PC-9 (cell line): ENCODE measurements around the gene DGLUCY. TPM values are rescaled to one million over a fixed set of nuclear protein-coding genes. Genes with fewer than 3 reads are reported as not detected.

Source experiments
- Bru-seq: library from RNA; stranded (reverse); fragments of 400-500 nt; gene quantifications from one replicate; lab custom pipeline; 2021; lab: Mats Ljungman, UMichigan
- BruChase-seq, 2 experiments: library from RNA; stranded (reverse); fragments of 400-500 nt; gene quantifications; one replicate each; lab custom pipeline; 2021; lab: Mats Ljungman, UMichigan
- BruUV-seq: library from RNA; stranded (reverse); fragments of 400-500 nt; replicated peaks from 2 replicates; lab custom pipeline; 2021; lab: Mats Ljungman, UMichigan
- CTCF ChIA-PET: fragments of 300-600 bp; sonication (Branson Sonifier 250); formaldehyde crosslinking; loops from one replicate; lab custom pipeline; 2022; ENCODE audit warnings: antibody characterized with exemption; lab: Charles Lee
- POLR2A ChIA-PET: fragments of 300-600 bp; sonication (Branson Sonifier 250); formaldehyde crosslinking; loops from one replicate; lab custom pipeline; 2022; ENCODE audit warnings: antibody characterized with exemption; ENCODE audit not compliant: unreplicated experiment; lab: Charles Lee
- DNase-seq, 2 experiments: peaks; one replicate each; pipeline versions ENCODE4 v3.0.0 to v3.0.0-alpha.2; 2015 to 2022; ENCODE audit warnings: mixed read lengths in 1 of 2
- H2AFZ ChIP-seq: fragments of 200-600 bp; sonication (generic); 2 replicates; pipeline ENCODE4 v1.8.1; 2017; ENCODE audit warnings: antibody characterized with exemption
- H3F3A ChIP-seq: fragments of 200-600 bp; sonication (generic); 2 replicates; pipeline ENCODE4 v1.8.1; 2017; ENCODE audit warnings: antibody characterized with exemption, mild to moderate bottlenecking, low read depth; ENCODE audit not compliant: insufficient read depth
- H3K27ac ChIP-seq: fragments of 200-600 bp; sonication (generic); 2 replicates; pipeline ENCODE4 v1.6.1; 2016; ENCODE audit warnings: mixed run types
- H3K27me3 ChIP-seq: fragments of 200-600 bp; sonication (generic); 2 replicates; pipeline ENCODE4 v1.6.1; 2016; ENCODE audit warnings: low read depth, mixed run types; ENCODE audit not compliant: insufficient read depth
- H3K36me3 ChIP-seq: fragments of 200-600 bp; sonication (generic); 2 replicates; pipeline ENCODE4 v1.6.1; 2016; ENCODE audit warnings: low read depth, mixed run types
- H3K4me1 ChIP-seq: fragments of 200-600 bp; sonication (generic); replicated peaks from 2 replicates; pipeline ENCODE4 v1.6.1; 2016; ENCODE audit warnings: mixed run types; ENCODE audit not compliant: insufficient read depth
- H3K4me2 ChIP-seq: fragments of 200-600 bp; sonication (generic); 2 replicates; pipeline ENCODE4 v1.6.1; 2017; ENCODE audit warnings: mixed run types
- H3K4me3 ChIP-seq: fragments of 200-600 bp; sonication (generic); 2 replicates; pipeline ENCODE4 v1.6.1; 2016; ENCODE audit warnings: mixed run types
- H3K79me2 ChIP-seq: fragments of 200-600 bp; sonication (generic); 2 replicates; pipeline ENCODE4 v1.6.1; 2017; ENCODE audit warnings: low read depth, mixed run types
- H3K9me2 ChIP-seq: fragments of 200-600 bp; sonication (generic); 2 replicates; pipeline ENCODE4 v1.8.1; 2017; ENCODE audit warnings: mild to moderate bottlenecking; ENCODE audit not compliant: insufficient read depth
- H3K9me3 ChIP-seq: fragments of 200-600 bp; sonication (generic); 2 replicates; pipeline ENCODE4 v1.8.1; 2016; ENCODE audit warnings: low read depth; ENCODE audit not compliant: insufficient read depth
- H4K20me1 ChIP-seq: fragments of 200-600 bp; sonication (generic); 2 replicates; pipeline ENCODE4 v1.8.1; 2017; ENCODE audit not compliant: insufficient read depth
- CTCF ChIP-seq: fragments of 200-600 bp; sonication (generic); conservative IDR thresholded peaks from 2 replicates; pipeline ENCODE4 v1.6.1; 2017; ENCODE audit warnings: mixed run types, antibody characterized with exemption, mild to moderate bottlenecking, moderate library complexity
- EZH2 ChIP-seq: fragments of 200-600 bp; sonication (generic); IDR thresholded peaks from 2 replicates; pipeline ENCODE4 v1.8.0; 2017; ENCODE audit warnings: antibody characterized with exemption, low read depth
- intact Hi-C: fragments of 100-400 bp; cut with micrococcal nuclease; formaldehyde crosslinking; loops from one replicate; pipeline ENCODE4 v1.10.0; 2022; ENCODE audit not compliant: unreplicated experiment
- long read RNA-seq: library from polyadenylated mRNA; stranded (forward); transcript quantifications from one replicate; pipeline ENCODE4 v2.0.0, GENCODE V29; 2022
- total RNA-seq: library from RNA; stranded (reverse); gene quantifications from 2 replicates; pipeline ENCODE4 v1.2.3, GENCODE V29; 2021

Gene DGLUCY
- 14.4 and 15.9 TPM in 2 replicates for total RNA-seq
- Bru-seq, nascent RNA, result percentile 47 among the genes with signal in this experiment
- BruChase-seq, experiment 1, labeled RNA remaining after a 2-hour chase, result percentile 45 among the genes with signal in this experiment
- percentile 42 among the genes with signal in this experiment for BruChase-seq, experiment 2, labeled RNA remaining after a 6-hour chase
- long read RNA-seq, partial matches to known transcripts, result 2 of 8 reads
- long read RNA-seq, other reads (novel, unspliced or antisense), result 5 of 8 reads

GRCh38 chr14:91113829-91114078 is at the start of gene DGLUCY:
Gene DGLUCY (plus strand): TSS chr14:91114073. CDS start chr14:91160295, 46,222 bp downstream.
- no peak for TF ChIP-seq EZH2
- no peaks in the 10 kb centered on the region for H3K79me2 ChIP-seq
- DNase-seq, result no peak
- H3K27ac ChIP-seq, result 0 out of 2 replicates have a peak within 1 kb of the TSS, but pooled peaks have one; percentile 21
- no peaks in the 10 kb centered on the region for H3K9me2 ChIP-seq
- H3K4me1 ChIP-seq, result peaks cover 38% of the 10 kb centered on the region
- intact Hi-C loops, result no loop called here
- BruUV-seq, result no TSS peak
- peak within 1 kb of the TSS; percentile 69; the same call in 1 of the 2 replicates for H2AFZ ChIP-seq
- H3K36me3 ChIP-seq, result no peaks in the 10 kb centered on the region
- H4K20me1 ChIP-seq, result no peaks in the 10 kb centered on the region
- peaks cover 21% of the 10 kb centered on the region; the same call in 1 of the 2 replicates for H3F3A ChIP-seq
- peak within 1 kb of the TSS; percentile 71 for H3K4me2 ChIP-seq
- no peaks in the 10 kb centered on the region for H3K27me3 ChIP-seq
- ChIA-PET CTCF (no interaction called here), POLR2A (no interaction called here)
- H3K9me3 ChIP-seq, result no peaks in the 10 kb centered on the region
- H3K4me3 ChIP-seq, result peak within 1 kb of the TSS; percentile 47; the same call in 1 of the 2 replicates

- POLR2A ChIA-PET, result no interaction called here
- H3K27ac ChIP-seq, result no peak overlapping the region
- intact Hi-C loops, result loop anchor here (10.0 kb wide), 1 partner anchor 550 kb away; no protein-coding TSS in a partner anchor
- H4K20me1 ChIP-seq, result no peaks in the 10 kb centered on the region
- CTCF ChIA-PET, result no interaction called here
- no TSS peak for BruUV-seq
- H3K27me3 ChIP-seq, result no peaks in the 10 kb centered on the region
- H3K4me2 ChIP-seq, result no peak overlapping the region
- H3K9me3 ChIP-seq, result no peaks in the 10 kb centered on the region
- 0 out of 2 replicates have a peak, but pooled peaks cover 8% of the 10 kb centered on the region for H3K4me1 ChIP-seq
- TF ChIP-seq CTCF (no peak), EZH2 (no peak)
- H2AFZ ChIP-seq, result no peak overlapping the region
- H3K36me3 ChIP-seq, result no peaks in the 10 kb centered on the region
- no peaks in the 10 kb centered on the region for H3K79me2 ChIP-seq
- DNase-seq, result no peak
- H3F3A ChIP-seq, result no peaks in the 10 kb centered on the region
- no peaks in the 10 kb centered on the region for H3K9me2 ChIP-seq
- no peak overlapping the region for H3K4me3 ChIP-seq
Measured at GRCh38 chr14:91065266-91065665, 48.6 kb upstream of the DGLUCY start.

GRCh38 chr14:91067186-91067585 is 46.7 kb upstream of the DGLUCY start:
- no peaks in the 10 kb centered on the region for H3K9me2 ChIP-seq
- H3K4me2 ChIP-seq, result no peak overlapping the region
- DNase-seq, result no peak
- intact Hi-C loops, result loop anchor here (10.0 kb wide), 1 partner anchor 552 kb away; no protein-coding TSS in a partner anchor
- H3K4me1 ChIP-seq, result no peaks in the 10 kb centered on the region
- no peaks in the 10 kb centered on the region for H3K9me3 ChIP-seq
- TF ChIP-seq EZH2 (no peak), CTCF (no peak)
- no peaks in the 10 kb centered on the region for H4K20me1 ChIP-seq
- H3K27me3 ChIP-seq, result no peaks in the 10 kb centered on the region
- CTCF ChIA-PET, result no interaction called here
- H3F3A ChIP-seq, result no peaks in the 10 kb centered on the region
- BruUV-seq, result no TSS peak
- no peak overlapping the region for H3K4me3 ChIP-seq
- POLR2A ChIA-PET, result no interaction called here
- H3K27ac ChIP-seq, result no peak overlapping the region
- H3K36me3 ChIP-seq, result no peaks in the 10 kb centered on the region
- H3K79me2 ChIP-seq, result no peaks in the 10 kb centered on the region
- H2AFZ ChIP-seq, result no peak overlapping the region
